NCI-H2196 treated with DMSO at 0.1 percent for 48 hours (cell line): Measurements from ENCODE around the gene MB.

Experiments
- DNase-seq: peaks from one replicate; lab custom pipeline; 2025; ENCODE audit not compliant: unreplicated experiment; lab: John Stamatoyannopoulos, UW

MB gene

DNA sequence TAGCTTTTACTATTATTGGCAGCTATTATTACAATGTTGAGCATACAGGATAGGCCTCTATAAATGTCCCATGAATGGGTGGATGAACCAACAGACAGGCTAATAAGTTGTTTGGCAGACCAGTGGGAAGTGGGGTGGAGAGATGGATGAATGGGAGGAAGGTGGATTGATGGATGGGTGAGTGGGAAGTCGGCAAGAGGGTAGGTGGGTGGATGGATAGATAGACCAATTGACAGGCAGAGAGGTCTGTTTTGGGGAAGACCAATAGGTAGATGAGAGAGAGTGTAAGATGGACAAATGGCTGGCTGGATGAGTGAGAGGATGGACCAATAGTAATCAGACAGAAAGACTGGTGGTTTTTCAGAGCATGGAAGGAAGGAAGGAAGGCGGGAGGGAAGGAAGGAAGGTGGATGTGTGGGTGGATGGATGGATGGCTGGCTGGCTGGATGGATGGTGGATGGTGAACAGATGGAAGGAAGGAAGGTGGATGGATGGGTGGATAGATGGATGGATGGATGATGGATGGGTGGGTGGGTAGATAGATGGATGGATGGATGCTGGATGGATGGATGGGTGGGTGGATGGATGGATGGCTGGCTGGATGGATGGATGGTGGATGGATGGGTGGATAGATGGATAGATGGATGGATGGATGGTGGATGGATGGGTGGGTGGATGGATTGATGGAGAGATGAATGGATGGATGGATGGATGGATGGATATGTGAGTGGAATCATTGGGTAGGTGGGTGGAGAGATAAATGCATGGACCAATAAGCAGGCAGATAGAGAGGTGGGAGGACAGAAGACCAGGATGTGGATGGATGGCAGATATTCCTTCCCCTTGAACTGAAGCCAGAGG is 39.1 kb downstream of the MB start:
- no peak for DNase-seq

DNA sequence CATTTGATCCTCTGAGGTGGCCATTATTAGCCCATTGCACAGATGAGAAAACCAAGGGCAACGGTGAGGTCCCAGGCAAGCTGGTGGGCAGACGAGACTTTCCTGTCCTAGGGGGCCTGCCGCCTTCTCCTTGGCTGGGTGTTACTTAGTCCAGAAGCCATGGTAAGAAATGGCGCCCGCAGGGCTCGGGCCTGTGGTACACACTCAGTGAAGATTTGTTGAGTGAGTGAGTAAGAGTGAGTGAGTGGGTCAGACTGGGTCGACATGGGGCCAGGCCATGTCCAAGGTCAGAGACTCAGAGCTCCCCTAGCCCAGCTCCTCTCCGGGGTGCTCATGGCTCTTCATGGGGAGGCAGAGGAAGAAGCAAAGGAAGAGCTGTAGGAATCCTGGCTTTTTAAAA is 40.5 kb downstream of the MB start:
- no peak for DNase-seq

- DNase-seq, result no peak
Observed at GRCh38 chr22:35575116-35575748, 41.9 kb downstream of the MB start.

DNA sequence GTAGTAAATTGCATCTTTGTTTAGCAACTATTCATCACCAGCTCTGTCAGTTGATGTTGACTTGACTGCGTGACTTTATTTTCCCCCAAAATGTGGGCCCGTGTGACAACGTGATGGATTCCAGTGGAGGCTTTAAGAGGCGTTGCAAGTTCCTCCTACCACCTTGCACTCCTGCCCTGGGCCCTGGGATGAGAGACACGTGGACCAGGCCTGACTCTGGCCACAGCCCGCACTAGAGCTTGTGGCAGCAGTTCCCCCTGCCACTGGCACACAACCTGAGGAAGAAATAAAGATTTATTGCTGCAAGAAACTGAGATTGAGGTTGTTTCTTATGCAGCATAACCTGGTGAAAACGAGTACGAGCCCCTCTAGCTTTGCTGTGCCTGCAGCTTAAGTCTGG is 44.6 kb downstream of the MB start:
- DNase-seq, result no peak

GRCh38 chr22:35570686-35571194 is 46.4 kb downstream of the MB start:
- DNase-seq, result no peak

DNA sequence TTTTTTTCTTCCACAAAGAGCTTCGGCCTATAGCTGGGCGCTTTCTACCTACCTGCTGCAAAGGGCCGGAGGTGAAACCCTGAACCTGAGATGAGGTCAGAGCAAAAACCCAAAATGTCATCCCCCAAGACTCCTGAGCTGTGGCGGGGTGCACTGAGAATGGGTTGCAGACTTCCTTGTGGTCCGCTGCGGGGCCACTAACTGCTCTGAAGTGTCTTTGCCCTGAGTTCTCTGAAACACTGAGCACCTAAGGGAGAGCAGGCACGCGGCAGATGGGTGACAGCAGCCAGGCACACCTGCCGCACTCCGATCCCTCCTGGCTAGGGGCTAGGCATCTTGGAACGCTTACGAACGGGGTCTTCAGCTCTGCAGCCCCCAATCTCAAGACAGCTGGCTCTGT is 47.2 kb downstream of the MB start:
- no peak for DNase-seq

DNA sequence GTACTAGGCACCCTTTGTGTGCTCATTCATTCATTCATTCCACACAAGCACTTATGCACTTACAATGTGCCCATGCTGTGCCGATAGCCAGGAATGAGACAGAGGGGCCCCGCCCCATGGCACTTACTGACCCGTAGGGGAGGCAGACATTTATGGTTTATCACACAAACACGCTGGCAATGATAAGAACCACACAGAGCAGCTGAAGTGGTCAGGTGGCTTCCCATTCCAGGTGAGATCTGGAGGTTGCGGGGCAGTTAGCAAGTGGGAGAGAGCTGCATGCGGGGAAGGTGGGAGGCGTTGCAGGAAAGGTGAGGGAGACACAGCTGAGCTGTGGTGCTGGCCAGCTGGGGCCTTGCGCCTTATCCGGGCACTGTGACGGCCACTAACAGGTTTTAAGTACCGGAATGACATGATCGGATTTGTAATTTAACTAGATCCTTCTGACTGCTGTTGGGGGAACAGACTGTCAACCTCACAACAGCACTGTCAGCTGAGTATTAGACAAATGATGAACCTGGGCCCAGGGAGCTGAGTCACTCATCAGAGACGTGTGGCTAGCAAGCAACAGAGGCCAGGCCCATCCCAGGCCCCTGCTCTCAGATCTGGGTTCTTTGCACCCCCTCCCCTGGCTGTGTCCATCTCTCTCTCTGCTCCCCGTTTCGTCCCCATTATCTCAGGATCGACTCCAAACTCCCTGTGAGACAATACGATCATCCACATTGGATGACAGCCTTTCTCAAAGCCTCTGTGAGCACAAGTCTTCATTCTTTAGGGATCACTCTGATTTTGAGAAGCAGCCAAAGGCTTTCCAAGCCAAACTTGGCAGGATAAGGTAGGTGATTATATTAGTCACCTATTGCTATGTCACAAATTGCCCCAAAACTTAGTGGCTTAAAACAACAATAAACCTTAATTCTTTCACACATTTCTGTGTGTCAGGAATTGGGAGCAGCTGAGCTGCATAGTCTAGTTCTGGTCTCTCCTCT is 48.1 kb downstream of the MB start:
- no peak for DNase-seq

DNA sequence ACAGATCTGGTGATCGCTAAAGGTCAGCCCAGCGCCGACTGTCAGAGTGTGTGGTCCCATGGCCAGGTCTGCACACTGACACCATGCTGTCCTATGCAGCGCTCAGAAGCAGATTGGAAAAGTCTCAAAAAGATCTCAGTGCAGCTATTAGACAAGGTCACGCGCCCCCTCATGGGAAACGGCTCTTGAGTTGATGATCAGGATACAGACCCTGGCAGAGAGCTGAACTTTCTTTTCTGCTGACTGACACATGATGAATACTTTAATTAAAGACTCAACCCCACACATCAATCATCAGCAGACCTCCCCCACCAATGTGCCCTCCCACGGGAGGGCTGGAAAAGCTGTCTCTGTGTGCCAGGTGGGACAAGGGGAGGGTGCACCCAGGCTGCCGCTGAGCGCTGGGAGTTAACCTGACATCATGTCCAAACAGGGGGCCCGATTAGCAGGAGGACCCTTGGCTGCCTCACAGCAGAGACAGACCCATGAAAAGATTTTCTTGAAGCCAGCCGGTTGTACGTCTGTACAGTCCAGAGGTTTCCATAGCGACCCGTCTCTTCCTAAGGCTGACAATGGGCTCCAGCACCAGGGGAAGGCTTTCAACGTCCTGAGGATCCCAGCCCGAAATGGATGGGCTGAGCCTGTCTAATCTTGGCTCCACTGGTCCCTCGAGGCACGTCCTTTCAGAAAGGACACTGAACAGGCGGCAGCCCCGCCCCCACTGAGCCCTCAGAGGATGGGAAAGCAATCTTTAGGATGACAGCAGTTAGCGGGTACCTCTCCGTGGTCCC is 49.6 kb downstream of the MB start:
- DNase-seq, result no peak

- no peak for DNase-seq
Observed at GRCh38 chr22:35564975-35565867, 51.9 kb downstream of the MB start.

DNA sequence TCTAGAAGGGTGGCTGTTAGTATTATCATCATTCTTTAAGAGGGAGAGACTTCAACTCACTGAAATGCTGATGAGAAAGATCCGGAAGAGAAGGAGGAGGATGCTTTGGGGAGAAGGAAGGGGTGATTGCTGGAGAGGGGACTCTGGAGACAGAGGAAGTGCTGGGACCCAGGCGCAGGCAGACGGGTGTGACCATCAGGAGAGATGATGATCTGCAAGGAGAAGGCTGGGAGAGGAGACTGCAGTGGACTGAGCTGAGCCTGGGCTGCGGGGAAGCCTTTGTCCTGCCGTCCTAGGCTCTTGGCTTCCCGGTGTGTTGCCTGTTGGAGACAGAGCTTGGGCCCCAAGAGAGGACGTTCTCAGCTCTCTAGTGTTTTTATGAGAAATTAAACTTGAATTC is 53.9 kb downstream of the MB start:
- DNase-seq, result no peak

DNA sequence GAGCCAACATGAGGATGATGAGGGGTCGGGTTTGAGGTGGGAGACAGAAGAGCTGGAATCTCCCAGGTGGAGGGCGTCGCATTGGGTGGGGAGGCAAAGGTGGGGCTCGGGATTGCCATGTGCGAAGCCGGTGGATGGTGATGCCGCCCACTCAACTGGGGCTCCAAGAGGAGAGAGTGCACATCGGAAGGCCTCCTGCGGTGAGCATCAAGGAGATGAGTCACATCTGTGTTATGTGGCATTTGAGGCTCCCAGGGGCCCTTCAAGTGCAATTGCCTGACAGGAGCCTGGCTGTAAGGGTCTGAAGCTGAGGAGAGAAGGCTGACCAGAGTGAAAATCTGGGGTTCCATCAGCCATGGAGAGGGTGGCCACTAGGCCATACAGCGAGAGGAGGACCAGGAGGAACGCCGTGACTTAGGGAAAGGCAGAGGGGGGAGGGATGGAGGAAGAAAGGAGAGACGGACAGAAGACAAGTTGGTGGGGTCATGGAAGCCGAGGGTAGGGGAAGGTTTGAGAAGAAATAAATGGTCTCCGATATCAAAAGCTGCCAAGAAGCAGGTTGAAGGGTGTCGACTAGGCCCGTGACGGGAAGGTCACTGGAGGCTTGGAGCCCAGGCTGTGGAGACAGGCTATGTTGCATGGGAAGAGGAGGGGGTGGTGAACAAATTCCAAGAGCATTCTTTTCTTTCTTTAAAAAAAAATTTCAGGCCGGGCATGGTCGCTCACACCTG is 55.2 kb downstream of the MB start:
- DNase-seq, result no peak

GRCh38 chr22:35560824-35561223 is 56.3 kb downstream of the MB start:
- DNase-seq, result no peak

DNA sequence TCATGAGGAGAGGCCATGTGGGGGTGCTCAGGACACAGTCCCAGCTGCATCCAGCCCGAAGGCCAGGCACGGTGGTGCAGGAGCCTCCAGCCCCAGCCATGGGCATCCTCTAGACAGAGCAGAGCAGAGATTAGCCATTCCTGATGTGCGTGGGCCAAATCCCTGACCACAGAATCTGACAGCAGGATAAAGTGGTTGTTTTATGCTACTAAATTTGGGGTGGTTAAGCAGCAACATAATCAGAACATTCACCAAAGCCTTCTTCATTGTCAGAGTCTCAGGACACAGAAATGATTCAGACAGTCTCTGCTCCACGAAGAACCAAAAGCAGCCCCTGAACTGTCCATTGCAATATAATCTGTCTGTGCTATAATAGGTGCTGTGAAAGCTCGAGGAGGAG is 56.8 kb downstream of the MB start:
- no peak for DNase-seq

DNA sequence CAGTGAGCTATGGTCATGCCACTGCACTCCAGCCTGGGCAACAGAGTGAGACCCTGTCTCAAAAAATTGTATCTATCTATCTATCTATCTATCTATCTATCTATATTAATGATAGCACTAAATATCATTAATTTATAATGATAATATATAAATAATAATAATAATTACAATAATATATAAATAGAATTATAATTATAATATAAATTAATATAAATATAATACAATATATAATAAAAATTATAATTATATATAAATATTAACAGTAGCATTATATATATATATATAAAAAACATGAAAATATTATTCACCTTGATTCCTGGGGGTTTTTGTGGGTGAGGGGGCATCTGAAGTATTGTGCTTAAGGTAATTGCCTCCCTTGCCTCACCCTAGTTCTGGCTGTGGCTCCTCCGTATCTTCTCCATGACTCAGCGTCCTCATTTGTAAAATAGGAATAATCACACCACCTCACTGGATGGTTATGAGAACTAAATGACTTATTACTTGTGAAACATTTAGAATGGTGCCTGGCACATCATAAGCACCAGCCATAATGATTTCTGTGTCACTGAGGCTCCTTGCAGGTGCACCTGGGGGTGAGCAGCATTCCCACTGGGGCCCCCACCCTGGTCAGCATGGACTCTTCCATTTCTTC is 57.6 kb downstream of the MB start:
- DNase-seq, result no peak

DNA sequence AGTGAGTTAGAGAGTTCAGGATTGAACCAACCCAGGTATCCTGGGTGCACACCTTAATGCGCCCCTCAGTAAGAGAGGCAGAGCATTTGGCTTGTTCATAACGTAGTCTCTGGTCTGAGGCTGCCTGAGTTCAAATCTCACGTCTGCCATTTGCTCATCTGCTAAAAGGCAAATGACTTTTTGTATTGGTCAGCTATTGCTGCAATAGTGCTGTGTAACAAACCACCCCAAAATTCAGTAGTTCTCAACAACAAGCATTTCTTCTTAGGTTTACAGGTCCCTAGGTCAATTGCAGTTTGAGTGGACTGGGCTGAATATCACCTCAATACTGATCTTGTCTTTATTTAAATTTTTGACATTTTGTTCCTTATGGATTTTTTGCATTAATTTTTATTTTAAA is 58.4 kb downstream of the MB start:
- DNase-seq, result no peak

DNA sequence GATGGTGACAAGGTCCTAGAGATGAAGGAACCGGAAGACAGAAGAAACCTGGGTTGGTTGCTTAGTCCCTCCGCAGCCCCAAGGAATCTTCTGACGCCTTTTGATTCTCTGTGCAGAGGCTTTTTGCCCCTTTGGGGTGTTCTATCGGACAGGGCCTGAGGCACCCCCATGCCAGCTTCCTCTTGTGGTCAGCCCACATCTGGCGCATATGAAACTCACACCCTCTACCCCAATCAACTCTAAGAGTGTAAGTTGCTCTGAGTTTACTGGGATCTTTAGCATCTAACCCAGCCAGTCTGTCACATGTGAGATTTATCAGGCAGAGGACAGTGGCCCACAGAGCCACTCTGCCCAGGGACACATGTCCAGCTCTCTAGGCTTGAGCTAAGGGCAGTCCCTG is 59.1 kb downstream of the MB start:
- DNase-seq, result no peak
